Neutrophil (primary cell): Measurements from ENCODE around the gene CCDC197.

Source experiments
- H3K27ac ChIP-seq: fragments of 200-600 bp; sonication (generic); 2 replicates; pipeline ENCODE4 v1.5.1; 2016; ENCODE audit warnings: mild to moderate bottlenecking, moderate library complexity
- H3K27me3 ChIP-seq: fragments of 200-600 bp; sonication (generic); 2 replicates; pipeline ENCODE4 v1.6.0; 2016; ENCODE audit warnings: mild to moderate bottlenecking
- H3K36me3 ChIP-seq: fragments of 200-600 bp; sonication (generic); 2 replicates; pipeline ENCODE4 v1.5.1; 2017
- H3K4me1 ChIP-seq, 2 experiments: fragments of 200-600 bp in 1 of 2; sonication (generic) in 1 of 2; 1 replicate in 1 of 2; 2 replicates in 1 of 2; pipeline versions ENCODE4 v1.5.1 to v1.6.1; 2013 to 2016; ENCODE audit warnings: low read depth in 1 of 2, low read length in 1 of 2, mild to moderate bottlenecking in 1 of 2, moderate library complexity in 1 of 2; ENCODE audit not compliant: control insufficient read depth in 1 of 2, insufficient read depth in 1 of 2
- H3K4me3 ChIP-seq, 2 experiments: fragments of 200-600 bp in 1 of 2; sonication (generic) in 1 of 2; 1 replicate in 1 of 2; 2 replicates in 1 of 2; pipeline ENCODE4 v1.5.1; 2013 to 2016; ENCODE audit warnings: low read depth in 1 of 2, low read length in 1 of 2, mild to moderate bottlenecking in 1 of 2, moderate library complexity in 1 of 2
- H3K9me3 ChIP-seq: fragments of 200-600 bp; sonication (generic); 2 replicates; pipeline ENCODE4 v1.5.1; 2016
- CTCF ChIP-seq: fragments of 200-600 bp; sonication (generic); IDR thresholded peaks from 2 replicates; pipeline ENCODE4 v1.5.1; 2016; ENCODE audit warnings: antibody characterized with exemption

The CCDC197 gene

GRCh38 chr14:94036313-94037167, 39.4 kb downstream of the CCDC197 start:
- H3K36me3 ChIP-seq = no peaks in the 10 kb centered on the region
- H3K9me3 ChIP-seq = no peaks in the 10 kb centered on the region
- H3K27ac ChIP-seq = no peak overlapping the region
- H3K27me3 ChIP-seq = no peaks in the 10 kb centered on the region
- H3K4me3 ChIP-seq = no peak overlapping the region
- TF ChIP-seq CTCF = peak; percentile 68
- no peaks in the 10 kb centered on the region for H3K4me1 ChIP-seq

- no peak for TF ChIP-seq CTCF
- no peaks in the 10 kb centered on the region for H3K4me1 ChIP-seq
These were observed 40.9 kb downstream of the CCDC197 start for GRCh38 chr14:94037954-94038353.

GRCh38 chr14:94038510-94038909, 41.4 kb downstream of the CCDC197 start:
- Histone ChIP-seq H3K27ac (no peak overlapping the region), H3K27me3 (no peaks in the 10 kb centered on the region), H3K36me3 (peaks cover under 1% of the 10 kb centered on the region), H3K4me1 (no peaks in the 10 kb centered on the region), H3K9me3 (no peaks in the 10 kb centered on the region), H3K4me3 (no peak overlapping the region)
- TF ChIP-seq CTCF = no peak

More at GRCh38 chr14:94037954-94038353, 40.9 kb downstream of the CCDC197 start:
- Histone ChIP-seq H3K27me3 (no peaks in the 10 kb centered on the region), H3K9me3 (no peaks in the 10 kb centered on the region), H3K36me3 (no peaks in the 10 kb centered on the region), H3K27ac (no peak overlapping the region), H3K4me3 (no peak overlapping the region)

GRCh38 chr14:94038921-94039629, 42.0 kb downstream of the CCDC197 start:
- no peaks in the 10 kb centered on the region for H3K27me3 ChIP-seq
- peaks cover 6% of the 10 kb centered on the region for H3K36me3 ChIP-seq
- H3K27ac ChIP-seq = no peak overlapping the region
- H3K4me1 ChIP-seq = no peaks in the 10 kb centered on the region
- no peaks in the 10 kb centered on the region for H3K9me3 ChIP-seq
- no peak for TF ChIP-seq CTCF
- H3K4me3 ChIP-seq = no peak overlapping the region

- no peaks in the 10 kb centered on the region for H3K27me3 ChIP-seq
- no peak overlapping the region for H3K27ac ChIP-seq
- peaks cover 14% of the 10 kb centered on the region for H3K36me3 ChIP-seq
- no peaks in the 10 kb centered on the region for H3K9me3 ChIP-seq
- H3K4me1 ChIP-seq = no peaks in the 10 kb centered on the region
- no peak for TF ChIP-seq CTCF
- no peak overlapping the region for H3K4me3 ChIP-seq
These were observed 43.1 kb downstream of the CCDC197 start for GRCh38 chr14:94040247-94040646.
